DMS153 treated with DMSO at 0.1 percent for 48 hours (cell line): ENCODE results near the gene EVC.

Experiments used
- DNase-seq: peaks from one replicate; lab custom pipeline; 2025; ENCODE audit not compliant: unreplicated experiment; lab: John Stamatoyannopoulos, UW

The EVC gene

GRCh38 chr4:5710961-5711478, at the start of gene EVC:
Gene EVC (plus strand): TSS chr4:5711201. CDS start chr4:5711381, 180 bp downstream.
- no peak for DNase-seq

GRCh38 chr4:5661237-5661636, 49.8 kb upstream of the EVC start:
- DNase-seq: no peak

GRCh38 chr4:5662555-5662954, 48.4 kb upstream of the EVC start:
- DNase-seq: no peak

DNA sequence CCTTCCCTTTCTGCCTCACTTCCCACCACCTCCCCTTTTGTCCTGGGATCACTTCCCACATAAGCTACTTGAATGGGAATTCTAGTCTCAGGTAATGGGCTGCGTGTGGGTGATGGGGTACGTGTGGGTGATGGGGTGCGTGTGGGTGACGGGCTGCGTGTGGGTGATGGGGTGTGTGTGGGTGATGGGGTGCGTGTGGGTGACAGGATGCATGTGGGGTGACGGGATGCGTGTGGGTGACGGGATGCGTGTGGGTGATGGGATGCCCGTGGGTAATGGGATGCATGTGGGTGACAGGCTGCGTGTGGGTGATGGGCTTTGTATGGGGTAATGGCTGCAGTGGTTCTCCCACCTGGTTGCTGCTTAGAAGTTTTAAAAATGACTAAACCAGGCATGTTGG, 46.2 kb upstream of the EVC start:
- no peak for DNase-seq

- no peak for DNase-seq
Measured at GRCh38 chr4:5666741-5667140, 44.3 kb upstream of the EVC start.

DNA sequence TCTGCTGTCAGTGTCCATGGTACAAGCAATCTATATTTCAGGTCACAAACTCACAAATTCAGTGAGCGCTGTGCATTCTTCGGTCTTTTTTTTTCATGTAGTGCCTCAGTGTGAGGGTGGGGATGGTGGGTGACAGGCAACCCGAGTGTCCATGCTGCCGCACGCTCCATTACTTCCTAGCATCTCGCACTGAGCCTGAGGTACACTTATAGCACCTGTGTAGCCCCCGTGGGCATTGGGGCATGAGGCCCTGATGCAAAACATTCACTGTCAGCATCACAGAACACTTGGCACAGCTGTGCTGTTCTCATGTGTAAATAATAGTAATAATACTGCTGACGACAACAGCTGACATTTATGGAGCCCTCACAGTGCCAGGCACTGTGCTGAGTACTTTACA, 34.2 kb upstream of the EVC start:
- DNase-seq: no peak

DNA sequence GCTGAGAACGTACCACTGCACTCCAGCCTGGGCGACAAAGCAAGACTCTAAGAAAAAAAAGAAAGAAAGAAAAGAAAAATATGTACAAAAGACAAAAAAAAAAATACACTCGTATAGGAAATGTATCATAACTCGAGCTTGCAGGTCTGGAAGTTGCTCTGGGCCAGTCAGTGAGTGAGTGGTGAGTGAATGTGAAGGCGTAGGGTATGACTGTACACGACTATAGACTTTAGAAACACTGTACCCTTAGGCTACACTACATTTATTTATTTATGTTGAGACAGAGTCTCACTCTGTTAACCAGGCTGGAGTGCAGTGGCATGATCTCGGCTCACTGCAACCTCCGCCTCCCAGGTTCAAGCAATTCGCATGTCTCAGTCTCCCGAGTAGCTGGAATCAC, 32.0 kb upstream of the EVC start:
- no peak for DNase-seq

DNA sequence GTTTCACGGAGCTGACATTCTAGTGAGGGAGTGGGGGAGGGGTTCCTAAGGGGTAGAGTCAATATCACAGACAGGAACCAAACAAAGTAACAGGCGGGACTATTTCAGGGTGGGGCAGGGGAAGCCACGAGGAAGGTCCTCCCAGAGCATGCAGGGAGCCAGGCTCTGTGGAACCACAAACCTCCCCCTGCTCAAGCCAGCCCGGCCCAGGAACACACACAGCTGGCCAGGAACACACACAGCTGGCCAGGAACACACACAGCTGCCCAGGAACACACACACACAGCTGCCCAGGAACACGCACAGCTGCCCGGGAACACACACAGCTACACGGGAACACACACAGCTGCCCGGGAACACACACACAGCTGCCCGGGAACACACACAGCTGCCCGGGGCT, 27.4 kb upstream of the EVC start:
- no peak for DNase-seq

- no peak for DNase-seq
Measured at GRCh38 chr4:5685296-5685695, 25.7 kb upstream of the EVC start.

DNA sequence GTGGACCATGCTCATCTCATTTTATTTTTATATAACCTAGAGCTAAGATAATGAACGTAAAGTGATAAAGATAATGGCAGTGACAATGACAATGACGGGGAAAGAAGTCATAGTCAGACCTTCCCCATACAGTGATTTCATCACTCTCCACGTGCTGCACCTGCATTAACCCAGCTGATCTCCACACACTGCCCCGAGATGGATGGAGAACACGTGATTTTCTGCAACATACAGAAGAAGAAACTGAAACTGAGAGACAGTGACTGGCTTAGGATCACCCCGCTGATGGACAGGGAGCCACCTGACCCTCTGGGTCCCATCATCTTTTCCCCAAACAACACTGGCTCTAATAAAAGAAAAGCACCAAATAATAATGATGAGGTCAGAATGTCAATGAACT, 24.7 kb upstream of the EVC start:
- DNase-seq: no peak

GRCh38 chr4:5689065-5689464, 21.9 kb upstream of the EVC start:
- DNase-seq: no peak

GRCh38 chr4:5691491-5692132, 19.4 kb upstream of the EVC start:
- no peak for DNase-seq

DNA sequence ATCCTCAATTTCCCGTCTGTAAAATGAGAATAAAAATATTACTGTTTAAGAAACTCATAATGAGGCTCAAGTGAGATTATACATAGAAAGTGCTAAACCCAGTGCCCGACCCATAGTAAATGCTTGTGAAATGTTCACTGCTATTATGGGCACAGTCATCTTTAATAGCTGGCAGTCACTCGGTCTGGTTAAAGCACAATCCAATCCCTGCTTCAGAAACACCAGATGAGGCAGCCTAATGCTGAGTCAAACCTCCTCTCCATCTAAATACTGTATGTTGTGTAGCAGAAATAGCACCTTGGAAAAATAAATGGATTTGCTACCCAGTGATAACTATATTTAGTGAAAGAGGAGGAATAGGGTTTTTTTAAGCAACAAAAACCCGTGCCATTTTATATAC, 17.1 kb upstream of the EVC start:
- DNase-seq: no peak

DNA sequence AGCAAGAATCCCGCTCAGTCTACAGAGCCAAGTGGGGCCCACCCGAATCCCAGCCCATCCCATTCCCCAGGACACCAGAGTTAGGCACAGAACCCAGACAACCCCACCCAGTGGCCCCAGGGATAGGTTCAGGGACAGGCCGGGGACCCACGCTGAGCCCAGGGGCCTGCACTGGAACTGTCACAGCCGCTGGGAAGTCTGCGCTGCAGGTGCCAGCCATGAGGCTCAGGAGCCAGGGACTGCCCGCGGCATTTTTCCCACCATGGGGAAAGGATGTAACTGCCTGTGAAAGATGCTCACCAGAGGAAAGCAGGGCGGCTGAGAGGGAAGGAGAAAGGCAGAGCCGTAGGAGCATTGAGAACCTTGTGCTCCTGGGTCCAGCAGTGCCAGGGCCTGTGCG, 14.7 kb upstream of the EVC start:
- no peak for DNase-seq

GRCh38 chr4:5700459-5700858, 10.5 kb upstream of the EVC start:
- no peak for DNase-seq

- no peak for DNase-seq
Measured at GRCh38 chr4:5701971-5702370, 9.0 kb upstream of the EVC start.

DNA sequence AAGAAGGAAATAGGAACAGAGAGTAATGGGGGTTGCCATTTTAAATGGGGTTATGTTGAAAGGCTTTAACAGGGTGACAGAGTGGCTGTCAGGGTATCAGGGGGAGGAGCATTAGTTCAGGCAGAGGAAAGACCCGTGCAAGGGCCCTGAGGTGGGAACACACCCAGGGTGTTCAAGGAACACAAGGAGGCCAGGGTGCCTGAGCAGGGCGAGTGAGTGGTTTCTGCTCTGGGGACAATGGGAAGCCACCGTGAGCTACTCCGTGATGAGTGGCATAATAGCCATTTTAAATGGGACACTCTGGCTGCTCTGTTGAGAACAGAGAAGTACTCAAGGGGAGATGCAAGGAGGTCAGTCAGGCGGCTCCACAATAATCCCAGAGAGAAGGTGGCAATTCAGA, 7.2 kb upstream of the EVC start:
- no peak for DNase-seq

- no peak for DNase-seq
Measured at GRCh38 chr4:5704276-5704675, 6.7 kb upstream of the EVC start.

GRCh38 chr4:5705647-5706320, 5.2 kb upstream of the EVC start:
- no peak for DNase-seq

DNA sequence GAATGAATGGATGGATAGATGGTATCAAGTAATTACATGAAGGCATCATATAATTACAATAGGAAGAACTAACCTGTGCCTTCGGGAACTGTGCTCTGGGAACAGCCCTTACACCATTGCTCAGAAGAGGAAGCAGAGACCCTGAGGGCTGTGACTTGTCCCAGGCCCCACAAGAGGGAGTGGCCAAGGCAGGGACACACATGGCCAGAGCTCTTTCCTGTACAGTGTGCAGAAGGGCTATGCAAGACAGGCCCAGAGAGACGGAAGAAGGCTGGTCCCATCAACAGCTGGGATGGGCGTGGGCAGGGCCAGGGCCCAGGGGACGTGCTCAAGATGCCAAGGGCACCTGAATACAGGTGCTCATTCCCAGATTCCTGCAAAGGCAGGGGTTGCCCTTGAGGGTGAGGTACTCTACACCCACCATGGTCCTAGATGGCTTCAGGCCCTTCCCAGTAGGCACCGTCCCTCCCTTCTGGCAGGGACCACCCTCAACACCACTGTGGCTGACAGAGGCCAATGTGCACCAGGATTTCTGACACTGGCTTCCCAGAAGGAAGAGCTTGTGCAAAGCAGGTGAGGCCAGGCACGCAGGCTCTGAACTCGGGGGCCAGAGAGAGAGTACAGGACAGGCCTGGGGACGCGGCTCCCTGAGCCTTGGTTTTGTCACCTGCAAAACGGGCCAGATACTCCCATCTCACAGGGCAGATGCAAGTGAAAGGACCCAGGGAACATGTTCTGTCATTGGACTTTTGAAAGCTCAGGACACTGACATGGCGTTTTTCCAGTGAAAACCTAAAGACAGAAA, 4.3 kb upstream of the EVC start:
- no peak for DNase-seq

DNA sequence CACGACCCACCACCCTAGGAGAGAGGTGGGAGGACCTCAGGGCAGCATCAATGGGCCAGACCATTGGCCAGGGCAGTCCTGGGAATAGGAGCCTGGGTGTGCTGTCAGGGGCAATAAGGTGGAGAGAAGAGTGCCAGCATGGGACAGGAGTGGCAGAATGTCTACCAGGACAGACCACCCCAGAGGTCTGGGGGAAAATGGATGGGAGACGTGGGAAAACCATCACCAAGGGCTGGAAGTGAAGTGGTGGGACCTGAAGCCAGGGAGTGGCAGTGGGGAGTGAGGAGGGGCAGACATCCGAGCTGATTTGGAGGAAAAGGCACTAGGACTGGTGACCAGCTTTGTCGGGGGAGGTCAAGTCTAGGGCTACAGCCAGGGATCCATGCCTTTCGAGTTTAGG, 3.6 kb upstream of the EVC start:
- no peak for DNase-seq
